Activated naive CD4-positive, alpha-beta T cell treated with anti-CD3 and anti-CD28 coated beads, Interleukin-2, amount 10 ng/mL, durations not matched to agents 7 days and 5 days (primary cell): ENCODE results near the gene BMPER.

Source experiments
- CTCF ChIA-PET: fragments of 350-600 bp; sonication (Branson Sonifier 250); formaldehyde crosslinking; loops from one replicate; lab custom pipeline; 2021; ENCODE audit warnings: antibody characterized with exemption; lab: Charles Lee
- DNase-seq: peaks from one replicate; pipeline ENCODE4 v3.0.0-alpha.2; 2020
- H3K27ac Mint-ChIP-seq: one replicate; pipeline ENCODE4 v1.8.0; 2021; ENCODE audit warnings: mild to moderate bottlenecking, moderate library complexity, mixed read lengths
- H3K27me3 Mint-ChIP-seq: one replicate; pipeline ENCODE4 v1.8.0; 2021; ENCODE audit warnings: mild to moderate bottlenecking, mixed read lengths
- H3K36me3 Mint-ChIP-seq: one replicate; pipeline ENCODE4 v1.8.0; 2021; ENCODE audit warnings: mixed read lengths
- H3K4me1 Mint-ChIP-seq: one replicate; pipeline ENCODE4 v1.8.0; 2021; ENCODE audit warnings: mixed read lengths
- H3K4me3 Mint-ChIP-seq: one replicate; pipeline ENCODE4 v1.8.0; 2021; ENCODE audit warnings: mild to moderate bottlenecking, moderate library complexity, mixed read lengths
- H3K9me3 Mint-ChIP-seq: one replicate; pipeline ENCODE4 v1.8.0; 2021; ENCODE audit warnings: mixed read lengths

The BMPER gene

GRCh38 chr7:34093276-34093675 lies 187.9 kb downstream of the BMPER start:
- CTCF ChIA-PET, result no interaction called here
- no peak overlapping the region for H3K27ac Mint-ChIP-seq
- no peak overlapping the region for H3K4me3 Mint-ChIP-seq
- no peak for DNase-seq
- no peaks in the 10 kb centered on the region for H3K9me3 Mint-ChIP-seq
- H3K27me3 Mint-ChIP-seq, result no peaks in the 10 kb centered on the region
- no peaks in the 10 kb centered on the region for H3K36me3 Mint-ChIP-seq
- no peaks in the 10 kb centered on the region for H3K4me1 Mint-ChIP-seq

- H3K27ac Mint-ChIP-seq, result no peak overlapping the region
- no peaks in the 10 kb centered on the region for H3K4me1 Mint-ChIP-seq
- H3K4me3 Mint-ChIP-seq, result no peak overlapping the region
- CTCF ChIA-PET, result no interaction called here
- H3K9me3 Mint-ChIP-seq, result peaks cover 4% of the 10 kb centered on the region
- H3K36me3 Mint-ChIP-seq, result no peaks in the 10 kb centered on the region
- no peak for DNase-seq
- no peaks in the 10 kb centered on the region for H3K27me3 Mint-ChIP-seq
Measured at GRCh38 chr7:34096198-34096651, 190.9 kb downstream of the BMPER start.

- Mint-ChIP-seq H3K27ac (no peak overlapping the region), H3K36me3 (no peaks in the 10 kb centered on the region), H3K4me3 (no peak overlapping the region), H3K27me3 (no peaks in the 10 kb centered on the region), H3K9me3 (peaks cover 4% of the 10 kb centered on the region), H3K4me1 (no peaks in the 10 kb centered on the region)
- CTCF ChIA-PET, result no interaction called here
- no peak for DNase-seq
Measured at GRCh38 chr7:34096777-34097176, 191.4 kb downstream of the BMPER start.

- H3K4me3 Mint-ChIP-seq, result no peak overlapping the region
- H3K27ac Mint-ChIP-seq, result no peak overlapping the region
- no peak for DNase-seq
- H3K27me3 Mint-ChIP-seq, result no peaks in the 10 kb centered on the region
- CTCF ChIA-PET, result no interaction called here
- no peaks in the 10 kb centered on the region for H3K36me3 Mint-ChIP-seq
- no peaks in the 10 kb centered on the region for H3K4me1 Mint-ChIP-seq
- peaks cover 7% of the 10 kb centered on the region for H3K9me3 Mint-ChIP-seq
Measured at GRCh38 chr7:34100661-34101060, 195.3 kb downstream of the BMPER start.

GRCh38 chr7:34104115-34104514 lies 198.8 kb downstream of the BMPER start:
- Mint-ChIP-seq H3K27ac (no peak overlapping the region), H3K27me3 (no peaks in the 10 kb centered on the region), H3K36me3 (no peaks in the 10 kb centered on the region), H3K9me3 (peaks cover 7% of the 10 kb centered on the region), H3K4me3 (no peak overlapping the region), H3K4me1 (no peaks in the 10 kb centered on the region)
- CTCF ChIA-PET, result no interaction called here
- no peak for DNase-seq

- Mint-ChIP-seq H3K9me3 (peaks cover 6% of the 10 kb centered on the region), H3K36me3 (no peaks in the 10 kb centered on the region), H3K4me1 (no peaks in the 10 kb centered on the region), H3K27ac (no peak overlapping the region), H3K27me3 (no peaks in the 10 kb centered on the region), H3K4me3 (no peak overlapping the region)
- DNase-seq, result no peak
- CTCF ChIA-PET, result no interaction called here
Measured at GRCh38 chr7:34104992-34105391, 199.7 kb downstream of the BMPER start.

GRCh38 chr7:34107276-34107675 lies 201.9 kb downstream of the BMPER start:
- Mint-ChIP-seq H3K36me3 (no peaks in the 10 kb centered on the region), H3K27me3 (no peaks in the 10 kb centered on the region), H3K9me3 (peaks cover 5% of the 10 kb centered on the region), H3K4me1 (no peaks in the 10 kb centered on the region), H3K27ac (no peak overlapping the region), H3K4me3 (no peak overlapping the region)
- CTCF ChIA-PET, result no interaction called here
- DNase-seq, result no peak

- CTCF ChIA-PET, result no interaction called here
- H3K36me3 Mint-ChIP-seq, result no peaks in the 10 kb centered on the region
- no peaks in the 10 kb centered on the region for H3K27me3 Mint-ChIP-seq
- H3K9me3 Mint-ChIP-seq, result peaks cover 5% of the 10 kb centered on the region
- H3K4me3 Mint-ChIP-seq, result no peak overlapping the region
- H3K4me1 Mint-ChIP-seq, result no peaks in the 10 kb centered on the region
- DNase-seq, result no peak
- no peak overlapping the region for H3K27ac Mint-ChIP-seq
Measured at GRCh38 chr7:34108165-34108564, 202.8 kb downstream of the BMPER start.

- H3K36me3 Mint-ChIP-seq, result no peaks in the 10 kb centered on the region
Measured at GRCh38 chr7:34109936-34110780, 204.8 kb downstream of the BMPER start.

GRCh38 chr7:34111031-34111430 lies 205.7 kb downstream of the BMPER start:
- CTCF ChIA-PET, result no interaction called here
- Mint-ChIP-seq H3K4me3 (no peak overlapping the region), H3K27me3 (no peaks in the 10 kb centered on the region), H3K9me3 (peaks cover 1% of the 10 kb centered on the region), H3K36me3 (no peaks in the 10 kb centered on the region), H3K27ac (no peak overlapping the region), H3K4me1 (no peaks in the 10 kb centered on the region)
- DNase-seq, result no peak

More at GRCh38 chr7:34109936-34110780, 204.8 kb downstream of the BMPER start:
- DNase-seq, result no peak
- CTCF ChIA-PET, result interaction anchor here (1.0 kb wide), 1 partner anchor 14 kb away, joined by 3 read pairs; no protein-coding TSS in a partner anchor
- peaks cover 1% of the 10 kb centered on the region for H3K9me3 Mint-ChIP-seq
- no peak overlapping the region for H3K4me3 Mint-ChIP-seq
- no peak overlapping the region for H3K27ac Mint-ChIP-seq
- H3K27me3 Mint-ChIP-seq, result no peaks in the 10 kb centered on the region
- H3K4me1 Mint-ChIP-seq, result no peaks in the 10 kb centered on the region

GRCh38 chr7:34115503-34115902 lies 210.2 kb downstream of the BMPER start:
- DNase-seq, result no peak
- Mint-ChIP-seq H3K4me3 (no peak overlapping the region), H3K36me3 (no peaks in the 10 kb centered on the region), H3K9me3 (peaks cover 2% of the 10 kb centered on the region), H3K27me3 (no peaks in the 10 kb centered on the region), H3K4me1 (no peaks in the 10 kb centered on the region), H3K27ac (no peak overlapping the region)
- CTCF ChIA-PET, result no interaction called here

GRCh38 chr7:34117573-34117972 lies 212.2 kb downstream of the BMPER start:
- H3K27me3 Mint-ChIP-seq, result no peaks in the 10 kb centered on the region
- H3K4me1 Mint-ChIP-seq, result no peaks in the 10 kb centered on the region
- CTCF ChIA-PET, result no interaction called here
- no peak overlapping the region for H3K4me3 Mint-ChIP-seq
- peaks cover 2% of the 10 kb centered on the region for H3K9me3 Mint-ChIP-seq
- DNase-seq, result no peak
- H3K36me3 Mint-ChIP-seq, result no peaks in the 10 kb centered on the region
- H3K27ac Mint-ChIP-seq, result no peak overlapping the region

GRCh38 chr7:34121366-34121765 lies 216.0 kb downstream of the BMPER start:
- Mint-ChIP-seq H3K4me3 (no peak overlapping the region), H3K27me3 (no peaks in the 10 kb centered on the region), H3K9me3 (peaks cover 16% of the 10 kb centered on the region), H3K36me3 (no peaks in the 10 kb centered on the region), H3K27ac (no peak overlapping the region), H3K4me1 (no peaks in the 10 kb centered on the region)
- DNase-seq, result no peak
- CTCF ChIA-PET, result no interaction called here

GRCh38 chr7:34123316-34123715 lies 218.0 kb downstream of the BMPER start:
- Mint-ChIP-seq H3K4me1 (no peaks in the 10 kb centered on the region), H3K9me3 (peaks cover 25% of the 10 kb centered on the region), H3K27ac (no peak overlapping the region), H3K36me3 (no peaks in the 10 kb centered on the region), H3K27me3 (no peaks in the 10 kb centered on the region), H3K4me3 (no peak overlapping the region)
- CTCF ChIA-PET, result interaction anchor here (0.9 kb wide), 1 partner anchor 13 kb away, joined by 3 read pairs; no protein-coding TSS in a partner anchor
- no peak for DNase-seq

- Mint-ChIP-seq H3K27ac (no peak overlapping the region), H3K27me3 (no peaks in the 10 kb centered on the region), H3K4me1 (no peaks in the 10 kb centered on the region), H3K36me3 (no peaks in the 10 kb centered on the region), H3K4me3 (no peak overlapping the region), H3K9me3 (peaks cover 25% of the 10 kb centered on the region)
- CTCF ChIA-PET, result no interaction called here
- no peak for DNase-seq
Measured at GRCh38 chr7:34124765-34125164, 219.4 kb downstream of the BMPER start.
